Measurements from ENCODE around the gene MDH1B.

MDH1B gene

DNA sequence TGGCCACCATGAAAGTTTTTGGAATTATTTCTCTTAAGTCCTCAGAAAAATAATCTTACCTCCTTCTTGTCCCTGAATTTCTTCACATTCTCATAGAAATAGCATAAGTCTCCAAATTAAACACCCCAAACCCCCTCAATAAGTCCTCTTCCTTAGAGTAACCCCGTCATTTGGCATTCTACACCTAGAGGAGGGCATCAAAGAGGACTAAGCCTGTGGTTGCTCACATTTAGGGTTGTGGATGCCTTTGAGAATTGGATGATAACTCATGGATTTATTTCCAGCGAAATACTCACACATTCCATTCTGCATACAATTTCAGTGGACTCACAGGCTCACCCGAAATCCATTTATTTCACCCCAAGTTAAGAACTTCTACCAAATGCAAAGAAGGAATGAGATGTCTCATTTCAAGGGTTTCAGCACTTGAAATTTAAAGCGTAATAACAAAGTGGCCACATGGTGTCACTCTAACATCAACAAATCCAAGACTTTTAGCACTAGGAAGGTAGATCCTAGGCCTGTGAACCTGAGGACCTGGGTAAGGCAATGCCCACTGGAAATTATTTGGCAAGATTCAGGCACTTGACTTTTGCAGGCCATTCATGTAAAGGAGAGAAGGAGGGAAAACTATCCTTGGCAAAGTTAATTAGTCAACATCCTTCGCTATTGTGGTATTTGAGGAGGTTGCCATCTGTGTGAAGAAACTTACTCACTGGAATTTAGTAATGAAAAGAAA is 71.6 kb downstream of the MDH1B start:
- Mint-ChIP-seq H3K9me3 (no peaks in the 10 kb centered on the region), H3K27me3 (ENCODE audit: low read depth) (peaks cover 10% of the 10 kb centered on the region), H3K4me3 (no peak overlapping the region), H3K4me1 (ENCODE audit: low read depth) (peaks cover 1% of the 10 kb centered on the region), H3K27ac (no peak overlapping the region), H3K36me3 (ENCODE audit: low read depth) (no peaks in the 10 kb centered on the region)

DNA sequence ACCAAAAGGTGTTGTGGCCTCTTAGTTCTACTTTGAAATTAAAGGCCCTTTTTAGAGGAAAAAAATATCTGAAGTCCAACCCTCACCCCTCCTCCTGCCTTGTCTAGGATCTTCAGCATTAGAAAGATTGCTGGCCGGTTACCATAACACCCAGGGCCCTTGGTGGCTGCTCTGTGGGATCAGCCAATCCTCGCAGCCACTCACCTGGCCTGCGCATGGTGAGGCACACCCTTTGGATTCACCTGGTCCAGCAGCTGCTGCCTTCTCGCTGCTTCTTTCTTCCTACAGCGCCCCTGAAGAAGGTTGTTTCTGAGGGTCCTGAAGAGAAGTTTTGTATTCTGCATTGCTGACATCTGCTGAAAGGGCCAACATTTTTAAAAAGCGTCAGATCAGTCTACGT is 72.2 kb downstream of the MDH1B start:
- H3K9me3 Mint-ChIP-seq = no peaks in the 10 kb centered on the region
- peaks cover 1% of the 10 kb centered on the region for H3K4me1 Mint-ChIP-seq (ENCODE audit: low read depth)
- no peak overlapping the region for H3K4me3 Mint-ChIP-seq

DNA sequence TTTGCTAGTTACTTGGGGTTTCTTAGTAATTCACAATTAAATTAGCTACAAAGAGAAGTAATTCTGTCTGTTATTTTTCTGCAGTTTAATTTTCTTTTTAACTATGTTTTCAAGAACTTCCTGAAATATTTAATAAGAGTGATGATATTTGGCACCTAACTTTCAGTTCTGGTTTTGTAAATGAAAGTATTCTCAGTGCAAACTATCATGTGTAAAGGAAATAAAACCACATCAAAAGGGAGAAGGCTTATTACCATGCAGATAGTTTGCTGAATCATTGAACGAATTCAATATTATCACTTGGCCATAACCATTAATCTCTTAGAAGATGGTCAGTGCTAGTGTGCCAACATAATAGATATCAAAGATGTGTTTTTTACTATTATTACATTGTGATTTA is 76.1 kb downstream of the MDH1B start:
- Mint-ChIP-seq H3K36me3 (ENCODE audit: low read depth) (no peaks in the 10 kb centered on the region), H3K4me1 (ENCODE audit: low read depth) (peaks cover 1% of the 10 kb centered on the region), H3K27me3 (ENCODE audit: low read depth) (peaks cover 11% of the 10 kb centered on the region)

More for the DNA sequence above, 72.2 kb downstream of the MDH1B start:
- H3K27ac Mint-ChIP-seq = no peak overlapping the region
- H3K27me3 Mint-ChIP-seq (ENCODE audit: low read depth) = peaks cover 10% of the 10 kb centered on the region
- no peaks in the 10 kb centered on the region for H3K36me3 Mint-ChIP-seq (ENCODE audit: low read depth)

GRCh38 chr2:206688453-206688852 is 76.7 kb downstream of the MDH1B start:
- peaks cover 1% of the 10 kb centered on the region for H3K4me1 Mint-ChIP-seq (ENCODE audit: low read depth)
- H3K27ac Mint-ChIP-seq = no peak overlapping the region
- no peaks in the 10 kb centered on the region for H3K36me3 Mint-ChIP-seq (ENCODE audit: low read depth)
- peaks cover 7% of the 10 kb centered on the region for H3K27me3 Mint-ChIP-seq (ENCODE audit: low read depth)
- H3K4me3 Mint-ChIP-seq = no peak overlapping the region
- no peaks in the 10 kb centered on the region for H3K9me3 Mint-ChIP-seq

More for the DNA sequence above, 76.1 kb downstream of the MDH1B start:
- no peak overlapping the region for H3K27ac Mint-ChIP-seq
- no peaks in the 10 kb centered on the region for H3K9me3 Mint-ChIP-seq
- H3K4me3 Mint-ChIP-seq = no peak overlapping the region
